IPS-15b (cell line): ENCODE results near the gene WDR88.
A peak's percentile ranks its signal among the peaks of the same experiment; 100 is the strongest.

Experiments
- H3K27me3 ChIP-seq: one replicate; pipeline ENCODE4 v1.6.1; 2013; ENCODE audit warnings: low read length; ENCODE audit not compliant: control insufficient read depth, insufficient read depth
- H3K36me3 ChIP-seq: one replicate; pipeline ENCODE4 v1.6.1; 2013; ENCODE audit warnings: low read length; ENCODE audit not compliant: control insufficient read depth, insufficient read depth
- H3K4me1 ChIP-seq: one replicate; pipeline ENCODE4 v1.6.1; 2013; ENCODE audit warnings: mild to moderate bottlenecking, low read length; ENCODE audit not compliant: control insufficient read depth, insufficient read depth
- H3K4me3 ChIP-seq: one replicate; pipeline ENCODE4 v1.5.1; 2013; ENCODE audit warnings: low read depth, low read length
- H3K9ac ChIP-seq: one replicate; pipeline ENCODE4 v1.6.1; 2013; ENCODE audit warnings: low read depth, mild to moderate bottlenecking, low read length
- H3K9me3 ChIP-seq: one replicate; pipeline ENCODE4 v1.6.1; 2013; ENCODE audit warnings: mild to moderate bottlenecking, low read length; ENCODE audit not compliant: control insufficient read depth, insufficient read depth

The WDR88 gene

GRCh38 chr19:33194532-33194885 is 62.6 kb downstream of the WDR88 start:
- H3K9me3 ChIP-seq: no peaks in the 10 kb centered on the region
- peak overlapping the region; percentile 33 for H3K4me3 ChIP-seq
- H3K9ac ChIP-seq: no peak overlapping the region
- H3K36me3 ChIP-seq: no peaks in the 10 kb centered on the region
- peaks cover 17% of the 10 kb centered on the region for H3K27me3 ChIP-seq
- H3K4me1 ChIP-seq: no peaks in the 10 kb centered on the region

GRCh38 chr19:33194886-33195644 is 63.2 kb downstream of the WDR88 start:
- Histone ChIP-seq H3K36me3 (no peaks in the 10 kb centered on the region), H3K27me3 (peaks cover 17% of the 10 kb centered on the region), H3K9me3 (no peaks in the 10 kb centered on the region), H3K9ac (peak overlapping the region; percentile 26), H3K4me1 (no peaks in the 10 kb centered on the region), H3K4me3 (peak overlapping the region; percentile 33)

GRCh38 chr19:33195645-33196347 is 63.9 kb downstream of the WDR88 start:
- Histone ChIP-seq H3K9ac (no peak overlapping the region), H3K4me1 (no peaks in the 10 kb centered on the region), H3K4me3 (peak overlapping the region; percentile 33), H3K36me3 (no peaks in the 10 kb centered on the region), H3K9me3 (no peaks in the 10 kb centered on the region), H3K27me3 (peaks cover 17% of the 10 kb centered on the region)

- Histone ChIP-seq H3K9ac (no peak overlapping the region), H3K4me1 (no peaks in the 10 kb centered on the region), H3K4me3 (no peak overlapping the region), H3K9me3 (no peaks in the 10 kb centered on the region), H3K36me3 (no peaks in the 10 kb centered on the region), H3K27me3 (peaks cover 17% of the 10 kb centered on the region)
Observed at GRCh38 chr19:33196446-33197193, 64.7 kb downstream of the WDR88 start.

GRCh38 chr19:33197591-33198000 is 65.7 kb downstream of the WDR88 start:
- no peaks in the 10 kb centered on the region for H3K36me3 ChIP-seq
- H3K9me3 ChIP-seq: no peaks in the 10 kb centered on the region
- H3K9ac ChIP-seq: no peak overlapping the region
- no peak overlapping the region for H3K4me3 ChIP-seq
- peaks cover 12% of the 10 kb centered on the region for H3K27me3 ChIP-seq
- H3K4me1 ChIP-seq: no peaks in the 10 kb centered on the region

GRCh38 chr19:33198169-33198568 is 66.3 kb downstream of the WDR88 start:
- Histone ChIP-seq H3K4me3 (no peak overlapping the region), H3K4me1 (no peaks in the 10 kb centered on the region), H3K27me3 (peaks cover 6% of the 10 kb centered on the region), H3K9ac (no peak overlapping the region), H3K36me3 (peaks cover 1% of the 10 kb centered on the region), H3K9me3 (no peaks in the 10 kb centered on the region)

GRCh38 chr19:33199441-33200265 is 67.7 kb downstream of the WDR88 start:
- no peaks in the 10 kb centered on the region for H3K4me1 ChIP-seq
- no peak overlapping the region for H3K9ac ChIP-seq
- peaks cover 5% of the 10 kb centered on the region for H3K36me3 ChIP-seq
- no peak overlapping the region for H3K4me3 ChIP-seq
- no peaks in the 10 kb centered on the region for H3K9me3 ChIP-seq
- H3K27me3 ChIP-seq: no peaks in the 10 kb centered on the region

- no peaks in the 10 kb centered on the region for H3K9me3 ChIP-seq
- H3K36me3 ChIP-seq: peaks cover 20% of the 10 kb centered on the region
- H3K9ac ChIP-seq: no peak overlapping the region
- no peaks in the 10 kb centered on the region for H3K4me1 ChIP-seq
- no peaks in the 10 kb centered on the region for H3K27me3 ChIP-seq
- H3K4me3 ChIP-seq: no peak overlapping the region
Observed at GRCh38 chr19:33201473-33201872, 69.6 kb downstream of the WDR88 start.

GRCh38 chr19:33201886-33202545 is 70.1 kb downstream of the WDR88 start:
- H3K4me3 ChIP-seq: no peak overlapping the region
- peaks cover 23% of the 10 kb centered on the region for H3K36me3 ChIP-seq
- no peaks in the 10 kb centered on the region for H3K27me3 ChIP-seq
- H3K9me3 ChIP-seq: no peaks in the 10 kb centered on the region
- H3K9ac ChIP-seq: no peak overlapping the region
- no peaks in the 10 kb centered on the region for H3K4me1 ChIP-seq

- Histone ChIP-seq H3K4me3 (no peak overlapping the region), H3K4me1 (no peaks in the 10 kb centered on the region), H3K9ac (no peak overlapping the region), H3K27me3 (no peaks in the 10 kb centered on the region), H3K36me3 (peaks cover 23% of the 10 kb centered on the region), H3K9me3 (no peaks in the 10 kb centered on the region)
Observed at GRCh38 chr19:33202546-33203507, 70.9 kb downstream of the WDR88 start.
